K562 (cell line): ENCODE measurements around the gene SRGAP3. TPM values are rescaled to one million over a fixed set of nuclear protein-coding genes. Genes with fewer than 3 reads are reported as not detected.

Experiments used
- ATAC-seq: fragments of 200-7000 bp; cut with Tn5 transposase; 3 replicates; pipeline ENCODE4 v1.9.1; 2020; ENCODE audit warnings: moderate library complexity
- BruUV-seq: library from RNA; stranded (reverse); fragments of 400-500 nt; replicated peaks from 2 replicates; lab custom pipeline; 2021; lab: Mats Ljungman, UMichigan
- CTCF ChIA-PET: fragments of 300-600 bp; formaldehyde crosslinking; extraction: SDS; loops from one replicate; lab custom pipeline; 2021; ENCODE audit warnings: low intra/inter-chr PET ratio; lab: Yijun Ruan, JAX
- POLR2A ChIA-PET: fragments of 300-600, 350-650 bp; sonication (Branson Sonifier 250); formaldehyde crosslinking; extraction: SDS; loops from one replicate; lab custom pipeline; 2021; ENCODE audit warnings: antibody characterized with exemption, inconsistent platforms; lab: Yijun Ruan, JAX
- DNase-seq, 4 experiments: peaks; one replicate each; pipeline versions ENCODE4 v3.0.0 to v3.0.0-alpha.2; 2011 to 2018; ENCODE audit warnings: low spot score in 3 of 4, mixed read lengths in 3 of 4; ENCODE audit errors: extremely low read depth in 1 of 4
- FAIRE-seq: peaks from 2 replicates; lab custom pipeline; 2011; peaks lifted over from hg19 to GRCh38; lab: Jason Lieb, UNC
- H2AFZ ChIP-seq: 2 replicates; pipeline ENCODE4 v1.6.0; 2011; ENCODE audit warnings: low read depth, low read length, control low read depth, inconsistent platforms
- H3K27ac ChIP-seq: fragments of 200-600 bp; 3 replicates; pipeline ENCODE4 v1.8.0; 2011; ENCODE audit warnings: low read depth, mild to moderate bottlenecking, control low read depth, inconsistent platforms, low read length, moderate library complexity, mixed read lengths; ENCODE audit errors: extremely low read depth
- H3K27me3 ChIP-seq, 2 experiments: fragments of 300-600 bp in 1 of 2; 2 replicates in 1 of 2; 3 replicates in 1 of 2; pipeline versions ENCODE4 v1.6.0 to v1.8.0; 2011; ENCODE audit warnings: inconsistent platforms in 2 of 2, low read length in 2 of 2, mild to moderate bottlenecking in 1 of 2, mixed read lengths in 1 of 2, moderate library complexity in 1 of 2; ENCODE audit not compliant: control insufficient read depth in 2 of 2, insufficient read depth in 2 of 2
- H3K36me3 ChIP-seq: fragments of 300-600 bp; 3 replicates; pipeline ENCODE4 v1.8.0; 2011; ENCODE audit warnings: mild to moderate bottlenecking, low read length, inconsistent platforms; ENCODE audit not compliant: control insufficient read depth, insufficient read depth
- H3K4me1 ChIP-seq, 2 experiments: fragments of 200-600 bp in 1 of 2; replicated peaks in 1 of 2; 2 replicates in 1 of 2; 3 replicates in 1 of 2; pipeline versions ENCODE4 v1.5.1 to v1.8.0; 2011; ENCODE audit warnings: inconsistent platforms in 2 of 2, low read length in 2 of 2, mild to moderate bottlenecking in 1 of 2, mixed read lengths in 1 of 2, moderate library complexity in 1 of 2; ENCODE audit not compliant: control insufficient read depth in 2 of 2, insufficient read depth in 2 of 2
- H3K4me2 ChIP-seq: 2 replicates; pipeline ENCODE4 v1.6.1; 2011; ENCODE audit warnings: low read length, control low read depth, inconsistent platforms, mixed read lengths; ENCODE audit not compliant: insufficient read depth
- H3K4me3 ChIP-seq: fragments of 200-600 bp; sonication (generic), shearing (Covaris generic); 2 replicates; pipeline ENCODE4 v1.5.1; 2016; ENCODE audit warnings: control low read depth, inconsistent platforms
- H3K79me2 ChIP-seq: fragments of 200-600 bp; 3 replicates; pipeline ENCODE4 v1.8.0; 2011; ENCODE audit warnings: low read length, inconsistent platforms; ENCODE audit not compliant: control insufficient read depth, insufficient read depth
- H3K9ac ChIP-seq, 2 experiments: 2 replicates each; pipeline versions ENCODE4 v1.6.0 to v1.6.1; 2011; ENCODE audit warnings: low read depth in 2 of 2, low read length in 2 of 2, control low read depth in 1 of 2, inconsistent platforms in 1 of 2, mild to moderate bottlenecking in 1 of 2, mixed read lengths in 1 of 2; ENCODE audit not compliant: insufficient read depth in 1 of 2
- H3K9me1 ChIP-seq: one replicate; pipeline ENCODE4 v1.6.0; 2011; ENCODE audit warnings: inconsistent platforms, mild to moderate bottlenecking, low read length, moderate library complexity; ENCODE audit not compliant: control insufficient read depth, insufficient read depth
- H3K9me3 ChIP-seq: replicated peaks from 2 replicates; pipeline ENCODE4 v1.5.1; 2011; ENCODE audit warnings: low read depth, low read length, inconsistent platforms; ENCODE audit not compliant: control insufficient read depth, insufficient read depth
- H4K20me1 ChIP-seq: replicated peaks from 2 replicates; pipeline ENCODE4 v1.6.1; 2011; ENCODE audit warnings: low read length, inconsistent platforms, mixed read lengths; ENCODE audit not compliant: control insufficient read depth, insufficient read depth
- PHB ChIP-seq: fragments of 250-450 bp; sonication (Bioruptor Pico); IDR thresholded peaks from 2 replicates; pipeline ENCODE4 v1.5.0; 2021
- ZNF217 ChIP-seq: sonication (generic); formaldehyde crosslinking; IDR thresholded peaks from 2 replicates; pipeline ENCODE4 v1.8.0; 2022; ENCODE audit warnings: mild to moderate bottlenecking, missing genetic modification reagents
- ZNF436 ChIP-seq: fragments of 250-450, 450-650 bp; sonication (Bioruptor Pico); formaldehyde crosslinking; IDR thresholded peaks from 2 replicates; pipeline ENCODE4 v1.7.0; 2020; ENCODE audit warnings: mild to moderate bottlenecking
- WGBS: fragments of 100-300 bp; shearing (Covaris generic); methylation state at CpG from one replicate; pipeline ENCODE4 v1.1.6; 2016; ENCODE audit warnings: low coverage, mixed read lengths; ENCODE audit not compliant: insufficient coverage; ENCODE audit errors: missing lambda C conversion rate; 5-methylcytosine and 5-hydroxymethylcytosine counted together
- in situ Hi-C: fragments of 300-500 bp; cut with MboI; formaldehyde crosslinking; loops from 4 replicates; pipeline ENCODE4 v1.15.0; 2018; ENCODE audit warnings: inconsistent platforms, mixed read lengths
- intact Hi-C: fragments of 100-400 bp; cut with micrococcal nuclease; formaldehyde crosslinking; loops from 2 replicates; pipeline ENCODE4 v1.14.2; 2022
- polyA plus RNA-seq, 8 experiments: library from polyadenylated mRNA; depleted of rRNA in 4 of 8; stranded (reverse) in 5 of 8; unstranded in 3 of 8; fragments of >200 nt; fragmentation: Nextera tagmentation in 2 of 8; fragmentation: Illumina TruSeq in 1 of 8; extraction: Ambion mirVana in 2 of 8; extraction: Trizol in 1 of 8; gene quantifications; 2 replicates each; pipeline versions ENCODE4 v1.2.1 to v1.2.3, GENCODE V29; 2011 to 2014; ENCODE audit warnings: inconsistent platforms in 1 of 8, missing spikeins in 1 of 8
- total RNA-seq, 7 experiments: library from RNA; depleted of rRNA in 6 of 7; stranded (reverse); fragments of >200 nt in 6 of 7; fragmentation: Illumina TruSeq in 2 of 7; extraction: Trizol in 2 of 7; gene quantifications; 2 replicates each; pipeline versions ENCODE4 v1.2.1 to v1.2.3, GENCODE V29; 2011 to 2021; ENCODE audit warnings: low replicate concordance in 1 of 7

Gene SRGAP3
- total and polyA plus RNA-seq, 9 of the 15 experiments (the other 6 are each of a cell fraction or from before 2014, with no cell fraction given): 0.11 to 0.85 (median 0.35) TPM; not detected in 2

GRCh38 chr3:8983591-8983990 lies 265.9 kb downstream of the SRGAP3 start:
- CTCF ChIA-PET: no interaction called here
- BruUV-seq: no TSS peak
- peaks cover 0 to 8% of the 10 kb centered on the region in 2 experiments; a peak in 2 of 5 replicates for H3K4me1 ChIP-seq
- H3K79me2 ChIP-seq: no peaks in the 10 kb centered on the region
- H2AFZ ChIP-seq: no peak overlapping the region
- no peak for ATAC-seq
- H3K4me2 ChIP-seq: no peak overlapping the region
- H3K27ac ChIP-seq: no peak overlapping the region
- H3K27me3 ChIP-seq: peaks cover 48 to 73% of the 10 kb centered on the region in 2 experiments
- no peak for FAIRE-seq
- POLR2A ChIA-PET: interaction anchor here (0.6 kb wide), 3 partner anchors 14 to 31 kb away, joined by 3 read pairs; no protein-coding TSS in a partner anchor
- no peaks in the 10 kb centered on the region for H3K9me1 ChIP-seq
- no peak for DNase-seq
- intact Hi-C loops (loop anchor here (10.0 kb wide), 1 partner anchor 501 kb away; no protein-coding TSS in a partner anchor), in situ Hi-C loops (no loop called here)
- no peaks in the 10 kb centered on the region for H3K36me3 ChIP-seq
- H3K9me3 ChIP-seq: no peaks in the 10 kb centered on the region
- 8% methylated on average over 4 of the region's 5 CpGs for WGBS
- H3K9ac ChIP-seq: no peak overlapping the region
- TF ChIP-seq PHB: no peak
- no peaks in the 10 kb centered on the region for H4K20me1 ChIP-seq
- no peak overlapping the region for H3K4me3 ChIP-seq

GRCh38 chr3:8983026-8983425 lies 266.4 kb downstream of the SRGAP3 start:
- ChIA-PET CTCF (no interaction called here), POLR2A (interaction anchor here (0.6 kb wide), 2 partner anchors 14 to 215 kb away, joined by 3 read pairs; no protein-coding TSS in a partner anchor)
- no peaks in the 10 kb centered on the region for H3K36me3 ChIP-seq
- peaks cover 0 to 8% of the 10 kb centered on the region in 2 experiments; a peak in 2 of 5 replicates for H3K4me1 ChIP-seq
- DNase-seq (no peak), ATAC-seq (no peak), FAIRE-seq (no peak)
- BruUV-seq: no TSS peak
- H3K27ac ChIP-seq: no peak overlapping the region
- WGBS: 0% methylated on average over 1 of the region's 1 CpG
- in situ Hi-C loops: no loop called here
- H3K4me3 ChIP-seq: no peak overlapping the region
- H3K9ac ChIP-seq: no peak overlapping the region
- no peaks in the 10 kb centered on the region for H3K9me3 ChIP-seq
- no peak for TF ChIP-seq ZNF217
- no peak for TF ChIP-seq ZNF436 (CRISPR knock-in tag)
- no peak overlapping the region for H2AFZ ChIP-seq
- intact Hi-C loops: loop anchor here (10.0 kb wide), 1 partner anchor 502 kb away; no protein-coding TSS in a partner anchor
- no peak overlapping the region for H3K4me2 ChIP-seq
- H3K9me1 ChIP-seq: no peaks in the 10 kb centered on the region
- H4K20me1 ChIP-seq: no peaks in the 10 kb centered on the region
- H3K27me3 ChIP-seq: peaks cover 48 to 68% of the 10 kb centered on the region in 2 experiments
- H3K79me2 ChIP-seq: no peaks in the 10 kb centered on the region
